ENCODE results near the gene KCNK1.

The KCNK1 gene

GRCh38 chr1:233575450-233575849 is 38.5 kb upstream of the KCNK1 start:
- H3K4me2 ChIP-seq (ENCODE audit: insufficient read depth, low read length), result no peak overlapping the region
- no peak for ATAC-seq (ENCODE audit: insufficient read depth, low read depth)
- no peaks in the 10 kb centered on the region for H3K36me3 ChIP-seq (ENCODE audit: insufficient read depth, low read length)
- peaks cover 5% of the 10 kb centered on the region for H3K27me3 ChIP-seq (ENCODE audit: insufficient read depth, low read length, poor library complexity)
- H3K79me2 ChIP-seq (ENCODE audit: insufficient read depth, low read length), result no peaks in the 10 kb centered on the region
- H3K9ac ChIP-seq (ENCODE audit: low read depth, low read length), result no peak overlapping the region
- no peaks in the 10 kb centered on the region for H4K20me1 ChIP-seq (ENCODE audit: insufficient read depth, low read length)
- no peak overlapping the region for H2AFZ ChIP-seq (ENCODE audit: low read depth, low read length)
- DNase-seq, result no peak
- H3K27ac ChIP-seq (ENCODE audit: low read length), result no peak overlapping the region
- no peak overlapping the region for H3K4me3 ChIP-seq (ENCODE audit: low read depth in 1 of 2, low read length in 2 of 2)
- H3K4me1 ChIP-seq (ENCODE audit: insufficient read depth, low read length), result no peaks in the 10 kb centered on the region
- no peaks in the 10 kb centered on the region for H3K9me3 ChIP-seq (ENCODE audit: insufficient read depth, low read length, severe bottlenecking)
- TF ChIP-seq EZH2 (IDR thresholded peaks at IDR 0.05; ENCODE audit: borderline replicate concordance, low read depth, low read length, severe bottlenecking) (no peak), CTCF (IDR thresholded peaks at IDR 0.05; ENCODE audit: borderline replicate concordance, extremely low read depth, low read length, poor library complexity, severe bottlenecking) (no peak)

- H3K79me2 ChIP-seq (ENCODE audit: insufficient read depth, low read length), result no peaks in the 10 kb centered on the region
- H3K9ac ChIP-seq (ENCODE audit: low read depth, low read length), result no peak overlapping the region
- no peak for DNase-seq
- H3K9me3 ChIP-seq (ENCODE audit: insufficient read depth, low read length, severe bottlenecking), result no peaks in the 10 kb centered on the region
- TF ChIP-seq EZH2 (IDR thresholded peaks at IDR 0.05; ENCODE audit: borderline replicate concordance, low read depth, low read length, severe bottlenecking) (no peak), CTCF (IDR thresholded peaks at IDR 0.05; ENCODE audit: borderline replicate concordance, extremely low read depth, low read length, poor library complexity, severe bottlenecking) (no peak)
- H3K27ac ChIP-seq (ENCODE audit: low read length), result no peak overlapping the region
- H4K20me1 ChIP-seq (ENCODE audit: insufficient read depth, low read length), result no peaks in the 10 kb centered on the region
- no peak overlapping the region for H3K4me2 ChIP-seq (ENCODE audit: insufficient read depth, low read length)
- no peaks in the 10 kb centered on the region for H3K36me3 ChIP-seq (ENCODE audit: insufficient read depth, low read length)
- ATAC-seq (ENCODE audit: insufficient read depth, low read depth), result no peak
- H2AFZ ChIP-seq (ENCODE audit: low read depth, low read length), result no peak overlapping the region
- H3K27me3 ChIP-seq (ENCODE audit: insufficient read depth, low read length, poor library complexity), result no peaks in the 10 kb centered on the region
- H3K4me1 ChIP-seq (ENCODE audit: insufficient read depth, low read length), result no peaks in the 10 kb centered on the region
- no peak overlapping the region for H3K4me3 ChIP-seq (ENCODE audit: low read depth in 1 of 2, low read length in 2 of 2)
These were observed 31.5 kb upstream of the KCNK1 start for GRCh38 chr1:233582439-233582838.

- H3K4me3 ChIP-seq (ENCODE audit: low read depth in 1 of 2, low read length in 2 of 2), result no peak overlapping the region
- no peak overlapping the region for H3K27ac ChIP-seq (ENCODE audit: low read length)
- DNase-seq (no peak), ATAC-seq (ENCODE audit: insufficient read depth, low read depth) (no peak)
- no peak overlapping the region for H3K9ac ChIP-seq (ENCODE audit: low read depth, low read length)
- no peaks in the 10 kb centered on the region for H3K79me2 ChIP-seq (ENCODE audit: insufficient read depth, low read length)
- no peaks in the 10 kb centered on the region for H3K9me3 ChIP-seq (ENCODE audit: insufficient read depth, low read length, severe bottlenecking)
- H3K36me3 ChIP-seq (ENCODE audit: insufficient read depth, low read length), result no peaks in the 10 kb centered on the region
- no peak overlapping the region for H2AFZ ChIP-seq (ENCODE audit: low read depth, low read length)
- no peaks in the 10 kb centered on the region for H3K4me1 ChIP-seq (ENCODE audit: insufficient read depth, low read length)
- H3K4me2 ChIP-seq (ENCODE audit: insufficient read depth, low read length), result no peak overlapping the region
- peaks cover 4% of the 10 kb centered on the region for H3K27me3 ChIP-seq (ENCODE audit: insufficient read depth, low read length, poor library complexity)
- no peaks in the 10 kb centered on the region for H4K20me1 ChIP-seq (ENCODE audit: insufficient read depth, low read length)
- TF ChIP-seq CTCF (IDR thresholded peaks at IDR 0.05; ENCODE audit: borderline replicate concordance, extremely low read depth, low read length, poor library complexity, severe bottlenecking), result no peak
- TF ChIP-seq EZH2 (IDR thresholded peaks at IDR 0.05; ENCODE audit: borderline replicate concordance, low read depth, low read length, severe bottlenecking), result no peak
These were observed 29.5 kb upstream of the KCNK1 start for GRCh38 chr1:233584376-233584775.

GRCh38 chr1:233584931-233585330 is 29.0 kb upstream of the KCNK1 start:
- Histone ChIP-seq H3K36me3 (ENCODE audit: insufficient read depth, low read length) (no peaks in the 10 kb centered on the region), H4K20me1 (ENCODE audit: insufficient read depth, low read length) (no peaks in the 10 kb centered on the region), H3K9ac (ENCODE audit: low read depth, low read length) (no peak overlapping the region), H3K4me1 (ENCODE audit: insufficient read depth, low read length) (no peaks in the 10 kb centered on the region), H3K9me3 (ENCODE audit: insufficient read depth, low read length, severe bottlenecking) (no peaks in the 10 kb centered on the region), H2AFZ (ENCODE audit: low read depth, low read length) (no peak overlapping the region), H3K4me2 (ENCODE audit: insufficient read depth, low read length) (no peak overlapping the region), H3K27ac (ENCODE audit: low read length) (no peak overlapping the region), H3K79me2 (ENCODE audit: insufficient read depth, low read length) (no peaks in the 10 kb centered on the region), H3K27me3 (ENCODE audit: insufficient read depth, low read length, poor library complexity) (peaks cover 4% of the 10 kb centered on the region), H3K4me3 (ENCODE audit: low read depth in 1 of 2, low read length in 2 of 2) (no peak overlapping the region)
- no peak for DNase-seq
- no peak for ATAC-seq (ENCODE audit: insufficient read depth, low read depth)
- no peak for TF ChIP-seq EZH2 (IDR thresholded peaks at IDR 0.05; ENCODE audit: borderline replicate concordance, low read depth, low read length, severe bottlenecking)
- TF ChIP-seq CTCF (IDR thresholded peaks at IDR 0.05; ENCODE audit: borderline replicate concordance, extremely low read depth, low read length, poor library complexity, severe bottlenecking), result no peak

Measured in DND-41 (cell line).